Mucosa of gallbladder (tissue), 1 donor: ENCODE measurements around the gene RELN. TPM values are rescaled to one million over a fixed set of nuclear protein-coding genes. Genes with fewer than 3 reads are reported as not detected.
"Not testable (repeated sequence)": the region's sequence is repeated elsewhere in the genome, so short reads cannot be mapped to it uniquely, and the experiment has no call there.

Experiments
- DNase-seq: peaks from one replicate; pipeline ENCODE4 v3.0.0-alpha.2; 2020; ENCODE audit warnings: low spot score
- total RNA-seq: library from RNA; stranded (reverse); gene quantifications from one replicate; pipeline ENCODE4 v1.2.1, GENCODE V29; 2021
- donor health status: DM: no; HTN: no; CAD: no.

The RELN gene
- total RNA-seq, 1 donor from 2014 or later, result 1.8 TPM

- DNase-seq, result no peak
Measured at GRCh38 chr7:103791894-103792293, 197.6 kb downstream of the RELN start.

- DNase-seq, result not testable (repeated sequence)
Measured at GRCh38 chr7:103787041-103787440, 202.4 kb downstream of the RELN start.

GRCh38 chr7:103784646-103785286 lies 204.7 kb downstream of the RELN start:
- no peak for DNase-seq

GRCh38 chr7:103781409-103781808 lies 208.0 kb downstream of the RELN start:
- DNase-seq, result no peak

- not testable (repeated sequence) for DNase-seq
Measured at GRCh38 chr7:103780561-103780960, 208.9 kb downstream of the RELN start.

DNA sequence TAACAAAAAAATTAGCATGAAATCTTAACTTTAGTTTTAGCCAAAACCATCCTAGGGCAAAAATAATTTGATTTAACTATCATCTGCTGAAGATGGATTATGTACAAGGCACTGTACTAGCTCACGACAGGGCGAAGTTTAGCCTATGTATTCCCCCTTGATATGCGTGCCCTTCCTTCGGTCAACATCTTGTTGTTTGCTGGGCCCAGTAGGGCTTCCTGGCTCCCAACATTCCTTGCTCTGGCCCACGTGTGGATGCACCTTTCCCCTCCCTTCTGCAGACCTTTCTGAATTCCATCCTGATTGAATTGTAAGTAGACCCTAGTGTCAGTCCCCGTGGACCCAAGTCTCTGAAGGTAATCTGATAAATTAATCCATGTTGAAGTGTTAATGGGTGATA lies 212.0 kb downstream of the RELN start:
- no peak for DNase-seq

DNA sequence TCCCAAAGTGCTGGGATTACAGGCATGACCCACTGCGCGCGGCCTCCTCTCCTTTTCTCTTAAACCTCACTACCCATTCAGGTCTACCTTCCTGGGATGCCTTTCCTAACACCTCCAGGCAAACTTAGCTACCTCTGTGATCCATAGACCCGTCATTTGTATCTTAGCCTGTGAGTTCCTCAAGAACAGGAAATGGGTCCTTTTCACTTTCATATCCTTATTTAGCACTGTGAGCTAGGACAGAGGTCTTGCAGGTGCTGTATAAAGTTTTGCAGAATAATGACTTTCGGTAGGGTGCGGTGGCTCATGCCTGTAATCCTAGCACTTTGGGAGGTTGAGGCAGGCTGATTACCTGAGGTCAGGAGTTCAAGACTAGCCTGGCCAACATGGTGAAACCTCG lies 215.7 kb downstream of the RELN start:
- no peak for DNase-seq

- DNase-seq, result no peak
Measured at GRCh38 chr7:103772171-103772773, 217.2 kb downstream of the RELN start.

DNA sequence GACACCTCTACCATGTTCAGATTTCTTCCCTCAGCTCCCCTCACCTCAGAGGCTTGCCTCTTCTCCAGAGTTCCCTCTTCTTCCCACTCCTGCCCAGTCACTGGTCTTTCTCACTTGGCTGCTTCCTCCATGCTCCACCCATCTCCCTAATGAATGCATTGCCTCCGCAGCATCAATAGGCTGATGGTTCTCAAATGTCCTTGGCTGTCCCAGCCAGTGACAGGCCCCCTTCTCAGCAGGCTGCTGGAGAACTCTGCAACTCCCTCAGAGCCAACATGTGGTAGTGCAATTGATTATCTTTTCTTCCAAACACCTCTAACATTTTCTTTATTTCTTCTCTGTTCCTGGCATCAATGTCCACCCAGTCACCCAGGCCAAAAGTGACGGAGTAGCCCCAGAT lies 218.2 kb downstream of the RELN start:
- no peak for DNase-seq

GRCh38 chr7:103766660-103767059 lies 222.8 kb downstream of the RELN start:
- DNase-seq, result no peak

- DNase-seq, result no peak
Measured at GRCh38 chr7:103765901-103766300, 223.6 kb downstream of the RELN start.

GRCh38 chr7:103764901-103765300 lies 224.6 kb downstream of the RELN start:
- DNase-seq, result no peak

- DNase-seq, result no peak
Measured at GRCh38 chr7:103762877-103763276, 226.6 kb downstream of the RELN start.

DNA sequence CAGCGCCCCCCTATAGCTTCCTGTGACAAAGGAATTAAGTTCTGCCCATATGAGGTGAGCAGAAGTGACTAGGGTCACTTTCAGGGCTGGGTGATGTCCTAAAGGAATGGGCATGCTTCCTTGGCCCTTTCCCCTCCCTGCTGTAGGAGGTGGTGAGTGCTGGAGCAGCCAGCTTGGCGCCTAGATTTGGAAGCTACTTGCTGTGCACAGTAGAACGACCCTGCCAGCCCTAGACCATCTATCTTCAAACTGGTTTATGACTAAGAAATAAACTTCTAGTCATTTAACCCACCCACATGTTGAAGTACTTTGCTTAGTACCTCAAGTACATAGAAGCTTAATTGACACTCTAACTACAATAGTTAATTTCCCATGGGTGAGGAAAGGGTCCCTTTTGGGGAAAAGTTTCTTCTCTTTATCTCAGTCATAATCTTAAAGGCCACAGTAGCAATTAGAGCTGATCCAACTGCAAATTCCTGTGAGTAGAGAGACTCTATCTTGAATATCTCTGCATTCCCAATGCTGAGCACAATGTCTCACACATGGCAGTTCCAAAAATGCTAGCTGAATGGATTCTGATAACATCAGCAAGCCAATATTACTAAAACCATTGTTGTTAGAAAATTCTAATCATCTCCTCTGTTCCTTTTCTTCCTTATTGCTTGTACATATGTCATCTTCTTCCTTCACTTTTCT lies 227.2 kb downstream of the RELN start:
- no peak for DNase-seq

DNA sequence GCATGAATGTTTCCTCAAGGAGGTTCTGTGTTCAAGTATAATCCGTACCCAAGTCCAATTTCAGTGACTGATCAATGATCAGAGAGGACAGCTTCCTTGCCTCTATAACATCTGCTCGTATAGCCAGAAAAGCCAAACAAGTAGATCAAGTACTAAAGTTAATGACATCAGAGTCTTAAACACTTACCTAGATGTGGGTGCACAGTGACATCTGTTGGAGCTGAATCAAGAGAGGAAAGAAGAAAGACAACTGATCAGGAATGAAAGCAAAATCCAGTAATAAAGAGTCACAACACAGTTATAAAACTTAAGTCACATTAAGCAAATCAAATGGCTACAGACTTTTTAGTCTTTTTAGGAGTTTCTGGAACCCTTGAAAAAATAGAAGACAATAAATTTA lies 236.5 kb downstream of the RELN start:
- DNase-seq, result no peak

GRCh38 chr7:103751311-103751880 lies 238.1 kb downstream of the RELN start:
- DNase-seq, result no peak

DNA sequence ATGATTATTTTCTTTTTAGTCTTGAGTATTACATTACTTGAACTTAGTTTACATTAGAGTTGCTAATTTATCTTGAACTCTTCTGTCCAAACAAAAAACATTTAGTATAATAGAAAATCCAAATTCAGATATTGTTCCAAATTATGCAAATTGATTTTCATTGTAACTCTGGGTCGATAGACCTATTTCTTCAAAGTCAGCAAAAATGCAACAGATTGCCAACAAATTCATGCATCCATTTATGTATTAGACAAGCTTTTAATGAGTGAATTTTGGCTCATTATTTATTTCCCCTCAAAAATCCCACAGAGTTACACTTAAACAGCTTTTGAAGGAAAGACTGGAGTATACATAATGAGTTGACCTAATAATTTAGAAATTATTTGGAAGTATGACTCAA lies 240.8 kb downstream of the RELN start:
- DNase-seq, result no peak

- no peak for DNase-seq
Measured at GRCh38 chr7:103735377-103735776, 254.1 kb downstream of the RELN start.

DNA sequence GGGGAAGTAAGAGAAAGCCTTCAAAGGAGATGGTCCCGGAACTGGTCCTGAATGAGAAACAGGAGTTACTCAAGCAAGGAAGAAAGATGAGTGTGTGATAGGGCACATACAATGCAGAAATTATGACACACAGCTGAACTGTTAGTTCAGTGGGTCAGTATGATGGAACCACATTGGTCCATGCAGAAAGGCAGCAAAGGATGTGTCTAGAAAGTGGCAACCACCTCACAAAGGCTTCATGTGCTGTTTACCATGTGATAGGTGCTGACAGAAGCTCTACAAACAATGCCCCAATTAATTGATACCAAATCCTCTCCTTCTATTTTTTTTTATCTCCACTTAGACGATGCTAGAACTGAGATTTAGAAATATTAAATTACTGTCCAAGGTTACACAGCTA lies 258.3 kb downstream of the RELN start:
- DNase-seq, result no peak

- no peak for DNase-seq
Measured at GRCh38 chr7:103729026-103729425, 260.4 kb downstream of the RELN start.

GRCh38 chr7:103727982-103728610 lies 261.4 kb downstream of the RELN start:
- DNase-seq, result no peak

- no peak for DNase-seq
Measured at GRCh38 chr7:103719070-103719469, 270.4 kb downstream of the RELN start.
